HG03571 (cell line): Measurements from ENCODE around the gene NRG3.

Experiments
- ATAC-seq: cut with Tn5 transposase; IDR thresholded peaks from one replicate; pipeline ENCODE4 v1.9.1; 2021; ENCODE audit not compliant: unreplicated experiment

The NRG3 gene

DNA sequence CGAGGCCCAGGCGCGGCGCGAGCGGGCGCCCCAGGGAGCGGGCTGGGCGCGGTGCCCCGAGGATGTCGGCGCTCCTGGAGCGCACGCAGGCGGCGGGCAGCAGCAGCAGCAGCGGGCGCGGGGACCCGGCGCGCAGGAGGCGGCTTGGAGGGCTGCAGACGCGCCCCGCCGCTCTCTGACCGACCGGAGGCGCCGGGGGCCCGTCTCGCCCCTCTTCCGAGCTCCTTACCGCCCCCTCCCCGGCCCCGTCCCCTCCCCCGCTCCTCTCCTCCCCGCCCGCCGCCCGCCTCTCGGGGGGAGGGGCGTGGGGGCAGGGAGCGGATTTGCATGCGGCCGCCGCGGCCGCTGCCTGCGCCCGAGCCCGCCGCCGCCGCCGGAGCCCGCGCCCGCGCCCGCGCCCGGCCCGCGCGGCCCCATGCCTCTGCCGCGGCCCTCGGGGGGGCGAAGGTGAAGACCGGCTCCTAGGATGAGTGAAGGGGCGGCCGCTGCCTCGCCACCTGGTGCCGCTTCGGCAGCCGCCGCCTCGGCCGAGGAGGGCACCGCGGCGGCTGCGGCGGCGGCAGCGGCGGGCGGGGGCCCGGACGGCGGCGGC lies at the start of gene NRG3:
NRG3 (plus strand) TSS at position 320 of the 592 bp plus-strand sequence.
- no peak for ATAC-seq

- no peak for ATAC-seq
Measured at GRCh38 chr10:81828251-81828650, 46.7 kb upstream of the NRG3 start.

- no peak for ATAC-seq
Measured at GRCh38 chr10:81831060-81831459, 43.9 kb upstream of the NRG3 start.

GRCh38 chr10:81838950-81839349 lies 36.0 kb upstream of the NRG3 start:
- no peak for ATAC-seq

DNA sequence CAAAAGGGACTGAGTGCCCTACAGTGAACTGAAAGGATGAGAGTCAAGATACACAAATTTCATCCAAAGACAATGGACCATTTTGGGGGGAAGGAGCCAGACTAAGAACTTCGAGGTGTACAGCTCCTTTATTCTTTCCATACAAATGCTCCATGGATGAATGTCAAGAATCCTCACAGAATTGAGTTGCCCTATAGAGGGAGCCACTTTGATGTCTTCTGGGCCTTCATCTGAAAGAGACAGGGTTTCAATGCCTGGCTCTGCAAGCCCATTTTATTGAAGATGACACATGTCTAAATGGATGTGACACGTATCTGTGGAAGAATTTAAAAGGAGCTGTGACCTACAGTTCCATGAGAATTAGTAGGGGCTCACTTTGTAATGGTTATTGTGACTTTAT lies 32.0 kb upstream of the NRG3 start:
- ATAC-seq = no peak

- ATAC-seq = no peak
Measured at GRCh38 chr10:81847675-81848074, 27.3 kb upstream of the NRG3 start.

GRCh38 chr10:81848514-81848913 lies 26.5 kb upstream of the NRG3 start:
- ATAC-seq = no peak

- ATAC-seq = no peak
Measured at GRCh38 chr10:81848931-81849330, 26.1 kb upstream of the NRG3 start.

- ATAC-seq = no peak
Measured at GRCh38 chr10:81862596-81862995, 12.4 kb upstream of the NRG3 start.

DNA sequence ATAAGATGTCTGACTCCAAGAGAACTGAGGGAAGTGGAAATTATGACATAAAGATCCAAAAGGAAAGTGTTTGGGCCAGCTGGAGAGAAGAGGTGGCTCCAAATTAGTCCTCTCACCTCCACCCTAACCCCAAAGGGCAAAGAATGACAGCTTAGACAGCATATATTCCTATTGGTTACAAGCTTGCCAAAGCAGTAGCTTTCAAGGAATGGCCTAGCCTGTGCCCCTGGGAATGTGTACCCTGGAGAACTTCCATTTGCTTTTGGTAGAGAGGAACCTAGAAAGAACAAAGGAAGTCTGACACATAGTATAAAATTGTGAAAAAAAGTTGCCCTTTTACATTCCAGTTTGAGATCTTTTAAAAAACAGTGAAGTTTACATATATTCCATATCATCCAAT lies 11.2 kb upstream of the NRG3 start:
- ATAC-seq = no peak

DNA sequence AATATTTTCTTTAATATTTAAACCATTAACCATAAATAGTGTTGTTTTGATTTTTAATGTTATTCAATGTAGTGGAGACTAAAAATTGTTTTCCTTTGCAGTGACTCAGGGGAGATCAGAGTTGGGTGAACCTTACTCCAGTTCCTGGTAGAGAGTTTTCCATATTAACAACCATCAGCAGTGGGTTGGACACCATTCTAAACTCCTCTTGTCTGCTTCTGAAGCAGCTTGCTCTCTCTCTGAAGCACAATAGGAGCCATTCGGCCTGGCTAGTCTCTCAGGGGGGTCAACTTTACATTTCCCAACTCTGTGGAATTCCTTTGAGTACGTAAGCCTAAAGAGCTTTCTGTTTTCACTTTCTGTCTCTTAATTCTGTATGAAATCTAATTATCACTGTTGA lies 9.4 kb upstream of the NRG3 start:
- ATAC-seq = no peak

DNA sequence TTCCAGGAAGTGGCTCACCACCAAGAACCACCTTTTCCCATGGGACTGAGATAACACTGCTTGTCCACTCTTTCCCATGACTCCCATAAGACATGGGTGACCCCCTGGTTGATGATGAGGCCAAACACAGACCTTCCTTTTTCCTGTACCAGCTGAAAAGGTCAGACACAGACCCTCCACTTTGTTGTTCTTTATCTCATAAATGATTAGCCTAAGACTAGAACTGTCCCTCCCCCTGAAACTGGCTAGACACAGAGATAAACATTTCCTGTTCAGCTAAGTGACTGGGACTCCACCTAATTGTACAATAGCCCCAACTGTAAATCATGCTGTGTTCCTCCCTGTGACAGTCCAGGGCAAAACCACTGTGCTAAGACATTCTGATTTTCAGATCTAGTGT lies 8.2 kb upstream of the NRG3 start:
- ATAC-seq = peak; percentile 97

DNA sequence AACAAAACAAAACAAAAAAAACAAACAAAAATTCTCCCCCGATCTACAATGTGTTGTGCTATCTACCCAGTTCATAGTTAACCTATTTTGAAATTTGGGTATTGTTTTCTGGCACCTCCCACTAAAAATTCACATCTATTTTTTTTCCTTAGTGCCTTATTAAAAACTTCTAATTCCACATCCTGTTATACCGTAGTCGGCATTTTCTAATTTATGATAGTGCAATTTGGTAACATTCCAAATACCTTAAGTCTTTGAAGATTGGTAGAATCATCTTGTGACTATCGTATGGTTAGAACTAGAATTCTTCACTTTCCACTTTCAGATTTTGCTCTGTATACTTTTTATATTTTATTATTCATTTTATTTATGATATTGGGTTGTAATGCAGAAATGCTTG lies 4.5 kb upstream of the NRG3 start:
- ATAC-seq = no peak

DNA sequence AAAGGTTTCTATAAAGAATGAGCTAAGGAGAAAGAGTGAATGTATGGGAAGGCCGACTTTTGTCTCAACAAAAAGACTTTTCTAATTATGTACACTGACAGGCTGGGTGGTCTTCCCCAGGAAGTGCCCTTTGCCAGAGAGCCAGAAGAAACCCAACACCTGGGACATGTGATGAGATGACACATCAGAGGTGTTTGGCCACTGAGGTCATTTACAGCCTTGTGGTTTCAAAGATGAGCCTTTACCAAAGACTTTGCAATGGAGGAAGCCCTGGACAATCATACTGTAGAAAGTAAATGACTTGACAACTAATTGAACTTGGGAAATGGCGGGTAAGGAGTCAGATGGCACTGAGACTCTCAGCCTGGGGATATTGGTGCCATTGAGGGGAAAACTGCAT lies 3.4 kb upstream of the NRG3 start:
- no peak for ATAC-seq

GRCh38 chr10:81872206-81872862 lies 2.7 kb upstream of the NRG3 start:
- no peak for ATAC-seq

DNA sequence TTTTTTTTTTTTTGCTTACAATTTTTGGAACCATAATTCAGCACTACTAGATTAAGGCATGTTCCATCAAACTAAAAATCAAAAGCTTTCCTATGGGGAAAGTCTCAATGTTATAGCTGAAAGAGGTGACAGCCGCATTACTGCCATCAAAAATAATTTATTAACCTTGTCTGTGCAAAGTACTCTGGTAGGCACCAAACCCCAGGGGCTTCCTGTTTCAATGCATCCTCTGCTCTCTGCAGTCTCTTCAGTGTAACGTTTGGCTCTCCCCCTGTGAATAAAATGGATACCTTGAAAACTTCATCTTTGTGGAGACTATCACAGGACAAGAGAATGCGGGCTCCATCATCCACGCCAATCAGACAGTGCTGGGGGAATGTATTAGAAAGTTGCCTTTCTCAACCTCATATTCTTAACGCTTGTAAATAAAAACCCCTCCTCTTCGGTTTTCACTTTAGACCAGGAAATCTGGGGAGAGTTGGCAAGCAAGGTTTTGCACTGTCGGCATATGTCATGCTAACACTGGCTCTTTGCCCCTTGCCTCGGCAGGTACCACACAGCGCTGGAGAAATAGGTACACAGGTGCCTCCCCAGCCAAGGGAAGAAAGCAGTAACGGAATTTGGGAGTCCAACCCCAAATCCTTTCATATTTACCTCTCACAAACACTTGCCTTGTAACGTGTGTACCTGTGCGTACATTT lies 1.6 kb upstream of the NRG3 start:
- ATAC-seq = no peak

DNA sequence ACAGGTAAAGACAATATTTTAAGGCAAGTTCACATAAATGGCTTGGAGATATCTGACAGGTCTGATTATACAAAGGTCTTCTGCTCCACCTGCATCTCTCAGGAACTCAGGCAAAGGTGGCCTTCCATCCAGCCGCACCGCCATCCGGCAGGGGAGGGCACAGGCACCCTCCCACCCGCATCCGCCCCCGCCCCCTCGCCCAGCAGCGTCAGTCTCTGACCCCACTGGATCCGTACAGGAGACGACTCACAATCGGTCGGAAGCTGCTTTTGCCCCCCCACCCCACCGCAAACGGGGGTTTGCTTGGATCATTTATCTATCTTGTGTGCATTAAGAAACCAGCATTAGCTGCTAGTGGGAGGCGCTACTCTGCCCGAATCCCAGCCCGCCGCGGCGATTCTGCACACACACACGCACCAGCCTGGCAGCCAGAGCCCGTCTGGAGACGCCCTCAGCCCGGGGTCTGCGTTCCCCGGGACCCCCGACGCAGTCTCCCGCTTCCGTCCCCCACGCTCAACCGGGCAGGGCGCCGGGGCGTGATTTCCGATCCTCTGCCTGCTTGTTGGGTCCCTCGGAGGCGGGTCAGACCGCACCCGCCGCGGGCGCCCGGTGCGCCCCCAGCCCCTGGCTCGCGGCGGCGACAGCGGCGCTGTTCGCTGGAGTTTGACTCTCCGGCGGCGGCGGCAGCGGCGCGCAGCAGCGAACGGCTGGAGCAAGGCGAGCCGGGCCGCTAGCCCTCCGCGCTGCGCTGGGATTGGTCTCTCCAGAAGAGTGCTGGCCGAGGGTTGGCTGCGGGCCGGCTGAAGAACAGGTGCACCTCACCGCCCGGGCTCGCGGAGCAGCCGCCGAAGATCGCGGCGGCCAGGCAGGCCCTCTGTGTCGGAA lies 820 bp upstream of the NRG3 start:
- ATAC-seq = no peak

GRCh38 chr10:81875467-81876252 lies 666 bp downstream of the NRG3 start:
- ATAC-seq = no peak

GRCh38 chr10:81876253-81877077 lies 1.5 kb downstream of the NRG3 start:
- no peak for ATAC-seq

- ATAC-seq = no peak
Measured at GRCh38 chr10:81877596-81877995, 2.6 kb downstream of the NRG3 start.
